Stimulated activated CD4-positive, alpha-beta T cell treated with anti-CD3 and anti-CD28 coated beads, Interleukin-1b, Interleukin-23, amount 100 ng/mL, for 4 hours (primary cell): ENCODE data around the gene GBP2.
"Not testable (repeated sequence)": the region's sequence is repeated elsewhere in the genome, so short reads cannot be mapped to it uniquely, and the experiment has no call there.

Experiments used
- DNase-seq, 2 donors: peaks; one replicate each; pipeline ENCODE4 v3.0.0-alpha.2; 2020; ENCODE audit warnings: low read depth in 2 of 2

Gene GBP2

GRCh38 chr1:89126602-89127565, 970 bp upstream of the GBP2 start:
- peak; percentile 46 to 90 for DNase-seq

- no peak for DNase-seq
Observed at GRCh38 chr1:89125240-89125912, 538 bp downstream of the GBP2 start.

- DNase-seq: no peak
Observed at GRCh38 chr1:89121641-89122040, 4.3 kb downstream of the GBP2 start.

- DNase-seq: no peak
Observed at GRCh38 chr1:89114662-89115061, 11.3 kb downstream of the GBP2 start.

GRCh38 chr1:89112871-89113613, 12.9 kb downstream of the GBP2 start:
- DNase-seq: no peak

GRCh38 chr1:89104687-89105086, 21.2 kb downstream of the GBP2 start:
- DNase-seq: no peak

GRCh38 chr1:89104147-89104546, 21.8 kb downstream of the GBP2 start:
- no peak for DNase-seq

GRCh38 chr1:89102021-89102420, 23.9 kb downstream of the GBP2 start:
- DNase-seq: no peak

- DNase-seq: no peak
Observed at GRCh38 chr1:89100412-89100811, 25.5 kb downstream of the GBP2 start.

- DNase-seq: no peak
Observed at GRCh38 chr1:89098857-89099256, 27.1 kb downstream of the GBP2 start.

GRCh38 chr1:89095737-89096136, 30.2 kb downstream of the GBP2 start:
- no peak for DNase-seq

GRCh38 chr1:89089962-89090361, 36.0 kb downstream of the GBP2 start:
- no peak for DNase-seq

GRCh38 chr1:89088572-89088971, 37.3 kb downstream of the GBP2 start:
- no peak for DNase-seq

- no peak for DNase-seq
Observed at GRCh38 chr1:89087241-89087640, 38.7 kb downstream of the GBP2 start.

GRCh38 chr1:89085781-89086180, 40.1 kb downstream of the GBP2 start:
- peak in 1 of 2 donors; percentile 29 for DNase-seq

- DNase-seq: no peak
Observed at GRCh38 chr1:89081005-89081404, 44.9 kb downstream of the GBP2 start.

- DNase-seq: not testable (repeated sequence)
Observed at GRCh38 chr1:89080068-89080467, 45.8 kb downstream of the GBP2 start.

GRCh38 chr1:89072466-89073065, 53.3 kb downstream of the GBP2 start:
- not testable (repeated sequence) for DNase-seq

GRCh38 chr1:89070509-89070908, 55.4 kb downstream of the GBP2 start:
- no peak for DNase-seq

GRCh38 chr1:89069951-89070350, 56.0 kb downstream of the GBP2 start:
- no peak for DNase-seq

GRCh38 chr1:89068291-89068690, 57.6 kb downstream of the GBP2 start:
- DNase-seq: no peak
